LoVo (cell line): ENCODE measurements around the gene MRNIP.

Experiments used
- DNase-seq: peaks from one replicate; pipeline ENCODE4 v3.0.0-alpha.2; 2016; ENCODE audit warnings: low spot score

The MRNIP gene

DNA sequence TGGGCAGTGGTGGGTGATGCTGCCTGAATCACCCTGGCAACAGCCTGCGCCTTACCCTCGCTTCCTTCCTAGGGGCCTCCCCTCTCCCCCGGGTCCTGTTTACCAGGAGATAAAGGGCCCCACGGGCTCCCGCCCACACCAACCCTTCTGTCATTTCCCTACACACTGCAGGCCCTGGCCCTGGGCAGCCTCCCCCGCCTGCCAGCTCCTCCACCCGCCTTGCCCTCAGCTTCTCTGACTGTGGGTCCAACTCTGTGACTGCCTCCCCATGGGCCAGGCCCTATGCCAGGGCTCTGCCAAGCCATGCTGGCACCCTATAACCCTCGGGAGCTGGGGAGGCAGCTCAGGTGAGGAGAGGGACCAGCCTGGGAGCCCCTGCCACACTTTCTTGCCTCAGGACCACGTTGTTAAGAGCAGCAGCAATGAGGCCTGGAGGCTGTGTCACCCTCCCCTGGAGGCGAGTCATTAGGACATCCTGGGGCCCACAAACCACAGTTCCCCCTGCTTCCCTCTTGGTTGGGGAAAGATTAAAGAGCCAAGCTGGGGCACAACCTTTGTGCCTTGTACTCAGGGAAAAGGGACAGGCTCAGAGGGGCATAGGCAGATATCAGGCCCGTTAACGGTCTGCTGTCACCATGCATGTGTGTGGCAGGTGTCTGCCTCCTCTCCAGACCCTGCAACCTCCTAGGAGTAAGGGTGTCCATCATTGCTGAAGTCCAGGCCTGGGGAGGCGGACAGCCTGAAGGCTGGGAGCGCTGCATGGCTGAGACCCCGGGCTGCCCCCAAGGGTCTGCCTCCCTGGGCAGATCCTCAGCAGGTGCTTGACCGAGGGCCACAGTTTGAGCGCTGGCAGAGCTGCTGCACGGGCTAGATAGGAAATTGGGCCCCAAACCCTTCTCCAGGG, 54.7 kb downstream of the MRNIP start:
- DNase-seq, result no peak

DNA sequence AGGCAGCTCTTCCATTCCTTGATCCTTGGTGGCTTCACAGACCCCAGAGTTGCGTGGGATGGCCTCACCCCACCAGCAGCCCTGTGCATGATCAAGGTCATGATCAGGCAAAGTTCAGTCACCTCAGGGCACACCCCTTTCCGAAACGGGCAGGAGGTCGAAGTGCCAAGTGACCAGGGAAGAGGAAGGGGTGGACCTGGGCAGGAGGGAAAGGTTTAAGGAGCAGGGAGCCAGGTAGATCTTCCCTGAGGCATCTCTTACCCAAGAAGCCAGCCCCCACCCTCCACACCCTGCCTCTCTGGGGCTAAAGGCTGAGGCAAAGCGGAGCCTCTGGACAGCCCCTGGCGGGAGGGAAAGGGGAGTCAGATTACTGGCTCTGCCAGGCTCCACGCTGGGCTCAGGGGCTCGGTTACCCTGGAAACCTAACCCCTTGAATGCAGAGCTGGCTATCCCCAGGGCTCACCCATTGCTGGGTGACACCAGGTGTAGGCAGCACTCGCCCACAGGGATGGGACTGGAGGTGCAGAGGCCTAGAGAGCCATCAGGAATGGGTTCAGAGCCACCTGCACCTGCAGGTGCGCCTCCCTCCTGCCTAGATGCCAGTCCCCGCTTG, 55.6 kb downstream of the MRNIP start:
- no peak for DNase-seq

DNA sequence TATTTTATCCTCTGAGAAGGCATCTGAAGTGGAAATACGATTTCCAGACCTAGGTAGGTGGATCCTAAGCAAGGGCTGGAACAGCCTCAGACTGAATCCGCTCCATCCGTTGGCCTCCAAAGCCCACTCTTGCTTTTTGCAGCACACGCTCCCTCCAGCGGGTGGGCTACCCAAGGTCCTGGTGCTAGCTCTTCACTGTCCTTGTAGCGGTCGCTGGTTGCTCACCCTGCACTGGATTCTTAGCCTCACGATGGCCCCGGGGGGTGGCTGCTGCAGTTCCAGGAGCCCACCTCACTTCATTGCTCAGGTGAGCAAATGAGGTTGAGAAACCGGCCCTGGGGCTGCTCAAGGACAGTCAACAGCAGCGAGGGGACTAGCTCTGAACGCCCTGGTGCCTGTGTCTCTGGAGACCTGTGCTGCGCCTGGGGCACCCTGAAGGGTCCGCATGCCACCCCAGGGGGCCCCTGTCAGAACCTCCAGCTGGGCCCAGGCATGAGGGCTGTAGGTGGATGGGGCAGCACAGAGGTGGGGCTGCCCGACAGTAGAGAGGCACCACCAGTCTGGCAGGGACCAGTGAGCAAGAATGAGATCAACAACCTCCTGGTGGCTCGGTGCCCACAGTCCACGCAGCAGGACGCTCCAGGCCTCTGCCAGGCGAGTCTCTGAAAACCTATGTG, 56.3 kb downstream of the MRNIP start:
- no peak for DNase-seq

DNA sequence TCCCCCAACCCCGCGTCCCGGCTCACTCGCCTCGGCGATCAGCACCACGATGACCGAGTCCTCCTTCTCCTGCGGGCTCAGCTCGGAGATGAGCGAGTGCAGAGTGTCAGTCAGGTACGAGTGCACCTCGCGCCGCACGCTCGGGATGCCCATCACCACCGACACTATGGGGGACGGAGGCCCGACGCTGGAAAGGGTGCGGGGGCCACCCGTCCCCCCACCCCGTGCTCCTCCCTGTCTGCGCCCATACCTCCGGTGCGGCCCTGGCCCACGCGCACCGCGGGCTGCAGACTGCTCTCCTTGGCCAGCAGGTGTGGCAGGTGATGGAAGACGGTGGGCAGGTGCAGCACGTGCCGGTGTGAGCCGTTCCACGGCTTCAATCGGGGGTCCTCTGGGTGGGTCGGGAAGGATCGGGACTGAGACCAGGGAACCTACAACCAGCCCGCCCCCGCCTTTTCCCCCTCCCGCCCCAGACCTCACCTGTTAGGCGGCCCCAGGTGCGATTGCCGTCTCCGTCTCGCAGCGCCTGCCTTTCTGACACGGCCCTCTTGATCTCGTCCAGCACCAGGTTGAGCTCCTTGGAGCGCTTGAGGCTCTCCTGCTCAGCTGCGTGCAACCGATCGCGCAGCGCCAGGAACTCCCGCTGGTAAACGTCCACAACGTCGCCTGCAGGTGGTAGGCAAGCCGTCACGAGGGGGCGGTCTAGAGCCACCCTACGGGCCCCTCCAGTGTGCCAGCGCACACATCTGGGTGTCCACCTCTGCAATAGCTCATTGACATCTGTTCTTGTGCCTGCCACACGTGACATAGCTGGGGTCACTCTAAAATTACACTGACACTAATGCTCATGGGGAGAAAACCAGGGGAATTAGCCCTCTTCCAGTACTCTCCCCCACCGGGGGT, 57.1 kb downstream of the MRNIP start:
- DNase-seq, result no peak

DNA sequence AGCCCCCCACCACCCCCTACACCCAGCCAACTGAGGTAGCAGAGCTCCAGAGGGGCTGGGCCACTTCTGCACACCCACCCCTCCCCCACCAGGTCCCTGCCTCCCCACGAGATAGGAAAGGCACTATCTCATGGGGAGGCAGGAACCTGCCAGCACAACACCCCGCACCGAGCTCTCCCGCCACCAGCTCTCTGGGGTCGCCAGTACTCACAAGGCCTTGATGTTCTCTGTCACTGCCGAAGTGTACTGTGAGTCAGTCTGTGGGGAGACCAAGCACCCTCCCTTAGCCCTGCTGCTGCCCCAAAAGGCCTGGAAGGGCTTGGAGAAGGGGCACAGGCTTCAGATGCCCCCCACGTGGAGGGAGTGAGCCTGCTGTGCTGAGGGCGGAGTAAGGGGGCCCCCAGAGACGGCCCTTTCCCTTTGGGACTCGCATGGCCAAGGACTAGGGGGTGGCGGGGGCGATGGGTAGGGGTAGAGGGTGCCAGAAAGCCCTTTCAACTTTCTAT, 57.9 kb downstream of the MRNIP start:
- DNase-seq, result no peak

DNA sequence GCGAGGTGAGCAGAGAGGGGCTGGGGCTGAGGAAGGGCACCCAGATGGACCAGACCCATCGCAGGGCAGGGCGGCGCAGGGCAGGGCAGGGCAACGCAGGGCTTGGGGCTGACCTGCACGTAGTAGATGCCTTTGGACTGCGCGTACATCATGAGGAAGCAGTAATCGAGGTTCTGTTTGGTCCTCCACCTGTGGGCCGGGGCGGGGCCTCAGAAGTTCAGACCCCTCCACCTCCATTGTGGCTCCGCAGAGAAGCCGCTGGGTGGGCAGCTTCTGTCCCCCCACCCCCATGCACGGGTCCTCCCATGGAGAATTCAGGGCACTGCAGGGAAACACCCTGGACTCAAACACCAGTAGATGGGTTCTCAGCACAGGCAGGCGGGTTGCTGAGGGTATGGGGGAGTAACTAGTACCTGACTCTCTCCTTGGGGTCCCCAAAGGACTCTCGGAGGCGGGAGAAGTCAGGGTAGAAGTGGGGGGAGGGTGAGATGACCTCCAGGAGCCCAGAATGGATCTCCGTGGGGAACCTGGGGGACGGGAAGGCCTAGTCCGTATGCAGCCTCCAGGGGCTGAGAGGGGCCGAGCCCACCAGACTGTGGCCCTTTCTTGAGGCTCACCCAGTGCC, 58.4 kb downstream of the MRNIP start:
- DNase-seq, result no peak

DNA sequence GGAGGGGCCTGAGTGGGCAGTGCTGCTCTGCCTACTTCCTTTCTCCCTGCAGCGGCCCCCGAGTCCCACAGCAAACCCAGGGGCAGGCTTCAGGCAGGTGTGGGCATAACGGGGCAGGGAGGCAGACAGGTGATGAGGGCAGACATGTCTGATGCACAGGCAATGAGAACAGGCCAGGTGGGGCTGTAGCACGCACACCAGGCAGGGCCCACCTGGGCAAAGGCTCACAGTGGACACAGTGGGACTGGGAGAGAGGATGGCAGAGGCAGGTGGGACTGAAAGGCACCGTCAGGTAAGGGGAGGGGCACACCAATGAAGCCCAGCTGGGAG, 59.0 kb downstream of the MRNIP start:
- no peak for DNase-seq

DNA sequence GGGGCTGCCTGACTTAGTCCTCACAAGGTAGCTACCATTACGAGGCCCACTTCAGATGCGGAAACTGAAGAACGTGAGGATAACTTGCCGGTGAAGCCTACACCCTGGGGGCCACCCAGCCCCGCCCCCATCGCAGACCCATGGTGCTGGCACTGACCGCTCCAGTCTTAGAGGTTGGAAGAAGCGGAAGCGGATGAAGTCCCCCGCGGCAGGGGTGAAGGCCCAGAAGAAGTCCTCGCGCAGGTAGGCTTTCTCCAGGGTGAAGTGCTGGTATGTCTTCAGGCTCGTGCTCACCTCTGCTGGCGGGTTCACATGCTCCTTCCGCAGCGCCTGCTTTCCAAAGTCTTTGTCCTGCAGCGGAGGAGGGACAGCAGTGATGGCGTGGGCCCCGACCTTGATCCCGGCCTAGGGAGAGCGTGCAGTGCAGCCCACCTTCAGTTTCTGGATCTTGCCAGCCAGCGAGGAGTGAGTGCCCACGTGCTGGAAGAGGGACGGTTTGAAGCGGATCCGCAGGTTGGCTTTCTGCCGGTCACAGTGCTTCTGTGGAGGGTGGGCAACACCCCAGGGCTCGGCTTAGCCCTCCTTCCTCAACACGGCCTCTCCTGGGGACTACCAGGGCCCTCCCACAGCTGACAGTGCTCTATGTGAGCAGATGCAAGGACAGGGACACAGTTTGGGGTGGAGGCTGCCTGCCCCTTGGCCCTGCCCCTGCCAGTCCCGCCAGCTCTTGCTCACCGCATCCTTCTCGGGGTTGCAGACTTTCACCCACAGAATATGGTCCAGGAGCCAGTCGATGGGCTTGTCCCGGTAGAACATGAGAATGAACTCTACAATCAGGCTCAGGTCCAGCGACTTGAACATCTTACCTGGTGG, 59.6 kb downstream of the MRNIP start:
- DNase-seq, result no peak

DNA sequence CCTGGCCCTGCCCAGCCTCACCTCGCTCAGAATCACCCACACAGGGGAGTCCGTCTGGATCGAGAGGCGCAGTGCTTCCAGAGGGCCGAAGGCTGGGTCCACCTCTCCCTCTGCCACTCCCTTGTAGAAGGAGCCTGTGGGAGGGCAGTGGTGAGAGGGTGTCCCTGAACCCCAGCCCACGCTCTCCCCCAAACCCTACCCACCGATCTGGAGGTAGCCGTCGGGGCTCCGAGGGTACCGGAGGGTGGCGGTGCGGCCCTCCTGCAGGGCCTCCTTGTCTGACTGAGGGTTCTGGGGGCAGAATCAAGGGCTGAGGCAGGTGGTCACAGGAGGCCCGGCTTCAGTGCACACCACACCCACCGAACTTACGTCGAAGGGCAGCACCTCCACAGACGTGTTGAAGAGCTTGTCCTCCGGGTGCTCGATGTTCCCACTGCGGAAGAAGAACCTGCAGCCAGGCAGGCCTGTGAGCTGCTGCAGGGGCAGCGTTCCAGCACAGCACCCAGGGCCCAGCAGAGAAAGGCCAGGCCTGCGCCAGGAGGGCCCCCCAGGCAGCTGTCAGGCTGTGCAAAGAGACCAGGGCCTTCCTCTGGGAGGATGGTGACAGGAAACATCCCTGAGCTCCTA, 60.4 kb downstream of the MRNIP start:
- no peak for DNase-seq

DNA sequence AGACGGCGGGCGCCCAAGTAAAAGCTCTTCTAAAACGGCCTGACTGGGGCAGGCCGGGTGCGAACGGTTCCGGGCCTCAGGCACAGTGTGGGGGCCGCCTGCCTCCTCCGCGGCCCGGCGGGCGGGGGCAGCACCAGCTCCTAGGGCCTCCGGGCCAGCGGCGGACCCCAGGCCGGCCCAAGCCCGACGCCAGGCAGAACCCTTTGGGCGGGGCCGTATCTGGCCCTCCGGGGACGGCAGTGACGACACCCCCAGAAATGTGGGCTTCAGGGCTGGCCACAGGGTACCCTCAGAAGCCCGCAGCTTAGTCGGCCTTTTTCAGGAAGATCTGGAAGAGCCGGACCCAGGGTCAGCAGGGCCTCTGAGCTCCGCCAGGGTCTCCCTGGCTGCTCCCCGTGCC, 60.9 kb downstream of the MRNIP start:
- no peak for DNase-seq

DNA sequence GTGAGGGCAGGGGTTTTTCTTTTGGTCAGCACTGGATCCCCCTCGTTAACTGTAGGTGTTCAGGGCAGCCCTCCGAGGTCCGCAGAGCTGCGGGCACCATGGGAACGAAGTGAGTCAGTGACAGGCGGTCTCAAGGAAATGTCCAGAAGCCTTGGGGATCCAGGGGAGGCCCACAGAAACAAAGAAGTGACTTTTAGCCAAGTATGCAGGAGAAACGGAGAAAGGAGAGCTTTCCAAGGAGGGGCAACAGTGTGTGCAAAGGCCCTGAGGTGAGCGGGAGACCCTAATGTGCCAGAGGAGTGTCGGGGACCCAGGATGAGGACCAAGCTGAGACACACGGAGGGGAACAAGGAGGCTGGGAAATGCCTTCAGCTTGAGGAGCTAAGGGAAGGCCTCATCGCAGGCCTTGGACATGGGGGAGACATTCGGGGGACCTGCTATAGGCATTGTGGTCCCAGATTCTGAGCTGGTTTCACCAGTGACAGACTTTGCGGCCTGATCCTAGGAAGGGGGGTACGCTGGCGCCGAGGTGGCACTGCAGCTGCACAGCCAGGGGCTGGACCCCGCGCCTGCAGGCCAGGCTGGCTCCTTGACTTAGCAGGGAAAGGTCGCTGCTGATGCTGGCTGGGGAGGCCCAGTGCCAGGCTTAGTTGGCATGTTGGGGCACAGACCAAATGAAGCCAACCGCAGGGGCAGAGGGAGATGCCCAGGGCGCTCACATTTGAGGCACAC, 61.6 kb downstream of the MRNIP start:
- no peak for DNase-seq

DNA sequence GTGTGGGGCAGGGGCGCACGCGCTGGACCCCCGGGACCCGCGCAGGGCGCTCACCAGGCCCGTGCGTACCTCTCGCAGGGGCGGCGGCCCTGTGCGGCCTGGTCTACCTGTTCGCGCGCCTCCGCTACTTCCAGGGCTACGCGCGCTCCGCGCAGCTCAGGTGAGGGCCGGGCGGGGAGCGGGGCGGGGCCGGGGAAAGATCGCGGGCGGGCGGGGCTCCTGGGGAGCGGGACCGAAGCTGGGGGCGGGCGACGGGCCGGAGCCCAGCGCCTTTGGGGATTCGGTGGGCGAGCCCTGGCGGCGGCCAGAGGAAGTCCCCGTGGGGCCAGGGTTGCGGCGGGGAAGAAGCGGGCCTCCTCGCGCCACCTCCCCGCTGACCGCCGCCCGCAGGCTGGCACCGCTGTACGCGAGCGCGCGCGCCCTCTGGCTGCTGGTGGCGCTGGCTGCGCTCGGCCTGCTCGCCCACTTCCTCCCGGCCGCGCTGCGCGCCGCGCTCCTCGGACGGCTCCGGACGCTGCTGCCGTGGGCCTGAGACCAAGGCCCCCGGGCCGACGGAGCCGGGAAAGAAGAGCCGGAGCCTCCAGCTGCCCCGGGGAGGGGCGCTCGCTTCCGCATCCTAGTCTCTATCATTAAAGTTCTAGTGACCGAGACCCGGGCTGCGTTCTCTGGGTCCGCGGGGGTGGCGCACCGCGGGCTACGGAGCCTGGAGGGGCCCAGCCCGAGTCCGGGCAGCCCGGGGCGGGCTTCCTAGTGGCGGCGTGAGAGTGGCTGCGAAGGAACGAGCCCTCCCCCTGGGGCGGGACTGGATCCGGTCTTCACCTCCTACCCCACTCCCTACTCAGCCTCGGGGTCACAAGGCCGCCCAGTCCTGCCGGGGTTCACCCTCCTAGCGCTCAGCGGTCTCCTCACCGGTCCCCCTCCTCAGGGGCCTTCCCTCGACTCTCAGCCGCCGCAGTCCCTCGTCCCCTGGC, 62.5 kb downstream of the MRNIP start:
- peak; percentile 92 for DNase-seq

DNA sequence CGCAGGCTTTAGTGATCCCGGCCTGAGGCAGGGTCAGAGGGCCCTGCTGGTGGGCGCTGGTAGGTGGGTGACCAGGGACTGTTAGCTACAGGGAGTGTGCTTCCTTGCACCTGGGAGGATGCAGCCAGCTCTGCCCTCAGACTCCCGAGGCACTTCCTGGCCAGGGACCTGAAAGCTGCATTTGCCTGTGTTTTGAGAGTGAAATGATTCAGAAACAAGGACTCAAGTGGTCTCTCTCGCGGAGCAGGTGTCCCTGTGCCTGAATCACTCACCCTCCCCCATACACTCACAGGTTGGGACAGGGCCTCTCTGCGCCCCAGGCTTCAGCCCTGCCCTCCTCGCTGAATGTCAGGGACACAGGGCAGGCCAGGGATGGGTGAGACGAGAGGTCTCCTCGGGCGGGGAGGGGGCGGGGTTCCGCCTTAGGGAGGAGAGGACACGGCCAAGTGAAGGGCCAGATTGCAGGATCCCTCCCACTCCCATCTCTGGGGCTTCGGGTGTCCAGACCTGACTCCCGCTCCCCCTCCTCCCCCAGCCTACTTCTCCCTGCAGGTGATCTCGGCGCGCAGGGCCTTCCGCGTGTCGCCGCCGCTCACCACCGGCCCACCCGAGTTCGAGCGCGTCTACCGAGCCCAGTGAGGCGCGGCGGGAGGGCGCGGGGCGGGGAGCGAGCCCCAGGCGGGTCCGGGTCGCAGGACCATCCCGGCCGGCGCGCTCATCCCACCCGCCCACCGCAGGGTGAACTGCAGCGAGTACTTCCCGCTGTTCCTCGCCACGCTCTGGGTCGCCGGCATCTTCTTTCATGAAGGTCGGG, 63.4 kb downstream of the MRNIP start:
- peak; percentile 41 for DNase-seq

DNA sequence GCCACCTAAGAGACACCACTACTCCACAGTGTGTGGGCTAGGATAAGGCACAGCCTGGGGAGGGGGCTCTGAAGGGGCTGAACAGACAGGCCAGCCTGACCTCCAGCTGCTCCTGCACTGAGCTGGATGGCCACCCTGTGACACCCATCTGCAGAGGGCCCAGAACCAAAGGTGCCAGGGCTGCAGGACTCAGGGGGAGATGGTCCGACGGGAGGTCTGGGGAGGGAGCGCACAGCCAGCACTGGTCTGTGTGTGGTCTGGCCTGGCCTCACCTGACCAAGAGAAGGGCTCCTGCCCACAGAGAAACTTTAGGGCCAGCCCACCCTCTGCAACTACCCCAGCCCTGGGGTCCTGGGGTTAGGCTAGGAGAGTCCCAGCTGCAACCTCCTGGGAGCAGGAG, 64.0 kb downstream of the MRNIP start:
- DNase-seq, result no peak

DNA sequence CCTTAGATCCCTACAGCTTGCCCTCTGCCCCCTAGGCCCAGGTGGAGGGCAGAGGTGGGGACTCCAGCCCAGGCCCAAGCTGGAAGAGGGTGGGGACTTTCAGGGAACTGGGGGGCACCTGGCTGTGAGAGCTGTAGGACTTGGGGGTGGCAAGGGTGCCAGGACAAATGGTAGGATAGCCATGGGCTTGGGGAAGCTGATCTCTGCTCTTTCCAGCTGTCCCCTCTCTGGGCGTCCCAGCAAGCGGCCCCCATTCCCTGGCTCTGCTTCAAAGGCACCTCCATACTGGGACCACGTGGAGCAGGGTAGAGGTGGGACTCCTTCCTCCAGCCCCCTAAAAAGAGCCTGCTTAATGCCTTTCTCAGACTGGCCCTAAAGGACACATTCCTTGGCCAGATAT, 64.4 kb downstream of the MRNIP start:
- no peak for DNase-seq

DNA sequence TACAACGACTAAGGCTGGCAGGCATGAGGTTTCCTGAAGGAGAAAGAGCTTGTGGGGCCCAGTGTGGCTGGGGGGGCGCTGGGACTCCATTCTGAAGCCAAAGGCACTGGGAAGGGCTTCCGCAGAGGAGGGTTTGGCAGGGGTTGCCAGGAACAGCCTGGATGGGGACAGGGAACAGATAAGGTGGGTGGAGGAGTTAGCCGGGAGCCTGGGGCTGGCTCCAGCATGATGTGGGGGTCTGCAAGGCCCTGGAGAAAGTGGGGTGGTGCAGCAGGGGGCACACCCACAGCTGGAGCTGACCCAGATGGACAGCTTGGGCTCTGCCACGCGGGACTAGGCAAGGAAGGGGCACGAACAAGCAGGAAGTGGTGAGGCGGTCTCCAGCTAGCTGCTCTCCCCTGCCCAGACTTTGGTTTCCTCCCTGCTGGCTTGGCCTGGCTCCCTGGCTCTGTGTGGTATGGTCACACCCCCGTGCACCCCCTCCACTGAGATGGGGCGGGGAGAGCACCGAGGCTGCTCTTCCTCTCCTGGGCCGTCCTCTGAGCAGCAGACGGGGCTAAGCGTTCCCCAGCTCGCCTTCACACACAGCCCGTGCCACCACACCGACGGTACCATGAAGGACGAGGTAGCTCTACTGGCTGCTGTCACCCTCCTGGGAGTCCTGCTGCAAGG, 65.0 kb downstream of the MRNIP start, which contains the start of gene LTC4S:
LTC4S (plus strand) TSS at position 519 of the 672 bp plus-strand sequence; CDS start at position 614, 95 bp downstream.
- no peak for DNase-seq
